GM18519 (cell line): ENCODE results near the gene IL13RA1.
"Not testable (repeated sequence)": the region's sequence is repeated elsewhere in the genome, so short reads cannot be mapped to it uniquely, and the experiment has no call there.

Experiments
- ATAC-seq: cut with Tn5 transposase; IDR thresholded peaks from one replicate; pipeline ENCODE4 v1.9.1; 2021; ENCODE audit warnings: mild to moderate bottlenecking, moderate library complexity; ENCODE audit not compliant: unreplicated experiment, low FRiP score

IL13RA1 gene

GRCh38 chrX:118727686-118728339 lies 407 bp downstream of the IL13RA1 start:
- no peak for ATAC-seq

GRCh38 chrX:118729042-118729652 lies 1.7 kb downstream of the IL13RA1 start:
- no peak for ATAC-seq

- no peak for ATAC-seq
These were observed 3.3 kb downstream of the IL13RA1 start for GRCh38 chrX:118730500-118731247.

GRCh38 chrX:118732551-118732950 lies 5.1 kb downstream of the IL13RA1 start:
- not testable (repeated sequence) for ATAC-seq

- peak; percentile 70 for ATAC-seq
These were observed 7.5 kb downstream of the IL13RA1 start for GRCh38 chrX:118734909-118735308.

GRCh38 chrX:118736394-118737010 lies 9.1 kb downstream of the IL13RA1 start:
- ATAC-seq: peak; percentile 55

GRCh38 chrX:118739577-118739976 lies 12.2 kb downstream of the IL13RA1 start:
- ATAC-seq: no peak

- ATAC-seq: no peak
These were observed 13.0 kb downstream of the IL13RA1 start for GRCh38 chrX:118740276-118740889.

- ATAC-seq: no peak
These were observed 14.8 kb downstream of the IL13RA1 start for GRCh38 chrX:118742176-118742575.

- ATAC-seq: no peak
These were observed 18.2 kb downstream of the IL13RA1 start for GRCh38 chrX:118745570-118745969.

GRCh38 chrX:118751950-118752783 lies 24.8 kb downstream of the IL13RA1 start:
- ATAC-seq: peak; percentile 89

- ATAC-seq: no peak
These were observed 28.2 kb downstream of the IL13RA1 start for GRCh38 chrX:118755633-118756032.

- no peak for ATAC-seq
These were observed 28.7 kb downstream of the IL13RA1 start for GRCh38 chrX:118756101-118756500.

GRCh38 chrX:118758511-118758910 lies 31.1 kb downstream of the IL13RA1 start:
- no peak for ATAC-seq

- no peak for ATAC-seq
These were observed 32.6 kb downstream of the IL13RA1 start for GRCh38 chrX:118760025-118760424.

- no peak for ATAC-seq
These were observed 34.7 kb downstream of the IL13RA1 start for GRCh38 chrX:118761939-118762707.

GRCh38 chrX:118763489-118763888 lies 36.1 kb downstream of the IL13RA1 start:
- ATAC-seq: no peak

- ATAC-seq: no peak
These were observed 36.7 kb downstream of the IL13RA1 start for GRCh38 chrX:118764122-118764521.

- ATAC-seq: no peak
These were observed 42.8 kb downstream of the IL13RA1 start for GRCh38 chrX:118770133-118770760.
